Erythroblast (primary cell): Measurements from ENCODE around the gene PSME3IP1.

ENCODE experiments used
- GATA1 ChIP-seq: IDR thresholded peaks from 2 replicates; pipeline ENCODE4 v1.6.1; 2011; ENCODE audit warnings: low read depth, mild to moderate bottlenecking, control low read depth, low read length, moderate library complexity
- POLR2A ChIP-seq: IDR thresholded peaks from 2 replicates; pipeline ENCODE4 v1.6.1; 2011; ENCODE audit warnings: mild to moderate bottlenecking, low read length

DNA sequence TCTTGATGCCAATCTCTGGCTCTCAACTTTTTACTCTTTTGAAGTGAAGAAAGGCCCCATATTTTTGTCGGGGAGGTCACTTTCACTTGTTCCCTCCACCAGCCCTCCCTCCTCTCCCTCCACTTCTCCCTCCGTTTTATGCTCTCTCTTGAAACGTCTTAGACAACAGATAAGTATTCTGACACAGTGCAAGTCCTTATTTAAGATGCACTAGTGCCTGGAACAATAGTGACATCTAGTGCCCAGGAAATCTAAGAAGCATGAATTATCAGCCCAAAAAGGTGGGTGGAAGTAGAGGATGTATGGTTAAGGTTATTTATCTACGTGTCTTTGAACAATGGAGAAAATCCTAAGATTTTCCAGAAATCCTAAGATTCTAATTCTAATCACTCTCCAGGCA is 17.9 kb downstream of the PSME3IP1 start:
- TF ChIP-seq POLR2A: no peak
- TF ChIP-seq GATA1: no peak
